SK-N-SH treated with all-trans-retinoic acid at 6 μM for 48 hours (cell line): ENCODE results near the gene KIRREL2.

Experiments used
- ATAC-seq: fragments of 200-7000 bp; cut with Tn5 transposase; 3 replicates; pipeline ENCODE4 v1.9.1; 2020; ENCODE audit warnings: mild to moderate bottlenecking, moderate library complexity
- BACH2 ChIP-seq: fragments of 250-450 bp; sonication (Bioruptor Pico); IDR thresholded peaks from 2 replicates; pipeline ENCODE4 v1.9.0; 2021; ENCODE audit warnings: mild to moderate bottlenecking, borderline replicate concordance
- CSDC2 ChIP-seq: fragments of 250-450 bp; sonication (Bioruptor Pico); IDR thresholded peaks from 2 replicates; pipeline ENCODE4 v1.5.0; 2020; ENCODE audit warnings: mild to moderate bottlenecking, moderate library complexity
- CSRNP3 ChIP-seq: fragments of 250-450 bp; sonication (Bioruptor Pico); IDR thresholded peaks from 2 replicates; pipeline ENCODE4 v1.5.1; 2021; ENCODE audit warnings: mild to moderate bottlenecking, moderate library complexity
- ESRRG ChIP-seq: fragments of 250-450 bp; sonication (Bioruptor Pico); IDR thresholded peaks from 2 replicates; pipeline ENCODE4 v1.6.1; 2021; ENCODE audit warnings: mild to moderate bottlenecking
- ISL1 ChIP-seq: fragments of 250-450 bp; sonication (Bioruptor Pico); IDR thresholded peaks from 2 replicates; pipeline ENCODE4 v2.1.2; 2022; ENCODE audit warnings: mild to moderate bottlenecking, moderate library complexity
- PPARA ChIP-seq: fragments of 250-450 bp; sonication (Bioruptor Pico); IDR thresholded peaks from 2 replicates; pipeline ENCODE4 v1.5.0; 2020; ENCODE audit warnings: mild to moderate bottlenecking, borderline replicate concordance
- RARB ChIP-seq: fragments of 250-450 bp; sonication (Bioruptor Pico); IDR thresholded peaks from 2 replicates; pipeline ENCODE4 v1.8.0; 2021; ENCODE audit warnings: mild to moderate bottlenecking, moderate library complexity
- SNAI2 ChIP-seq: fragments of 250-450 bp; sonication (Bioruptor Pico); IDR thresholded peaks from 2 replicates; pipeline ENCODE4 v1.5.0; 2020; ENCODE audit warnings: mild to moderate bottlenecking, moderate library complexity
- TOX ChIP-seq: fragments of 250-450 bp; sonication (Bioruptor Pico); IDR thresholded peaks from 2 replicates; pipeline ENCODE4 v1.8.0; 2021; ENCODE audit warnings: mild to moderate bottlenecking, moderate library complexity, borderline replicate concordance
- TSHZ2 ChIP-seq: fragments of 250-450 bp; sonication (Bioruptor Pico); IDR thresholded peaks from 2 replicates; pipeline ENCODE4 v1.5.0; 2020; ENCODE audit warnings: mild to moderate bottlenecking, moderate library complexity
- ZC3H10 ChIP-seq: fragments of 250-450 bp; sonication (Bioruptor Pico); IDR thresholded peaks from 2 replicates; pipeline ENCODE4 v1.5.1; 2021; ENCODE audit warnings: mild to moderate bottlenecking, moderate library complexity
- ZFP3 ChIP-seq: fragments of 250-450 bp; sonication (Bioruptor Pico); IDR thresholded peaks from 2 replicates; pipeline ENCODE4 v1.5.0; 2020; ENCODE audit warnings: mild to moderate bottlenecking, moderate library complexity
- ZFP30 ChIP-seq: fragments of 450-650 bp; formaldehyde crosslinking; IDR thresholded peaks from 2 replicates; pipeline ENCODE4 v1.5.0; 2022; ENCODE audit warnings: mild to moderate bottlenecking, moderate library complexity
- ZNF565 ChIP-seq: fragments of 450-650 bp; formaldehyde crosslinking; conservative IDR thresholded peaks from 2 replicates; pipeline ENCODE4 v1.5.0; 2020; ENCODE audit warnings: low read depth, mild to moderate bottlenecking, moderate library complexity
- ZNF70 ChIP-seq: fragments of 450-650 bp; formaldehyde crosslinking; IDR thresholded peaks from 2 replicates; pipeline ENCODE4 v1.5.0; 2020; ENCODE audit warnings: mild to moderate bottlenecking, moderate library complexity
- ZNF8 ChIP-seq: fragments of 450-650 bp; formaldehyde crosslinking; IDR thresholded peaks from 2 replicates; pipeline ENCODE4 v1.5.0; 2020; ENCODE audit warnings: mild to moderate bottlenecking, moderate library complexity
- TF ChIP-seq, protein P1 (sequence below): fragments of 250-450 bp; sonication (Bioruptor Pico); IDR thresholded peaks from 2 replicates; pipeline ENCODE4 v1.5.1; 2020; ENCODE audit warnings: low read depth, mild to moderate bottlenecking, moderate library complexity
- TF ChIP-seq, protein P2 (sequence below): fragments of 250-450 bp; sonication (Bioruptor Pico); IDR thresholded peaks from 2 replicates; pipeline ENCODE4 v1.8.0; 2020; ENCODE audit warnings: mild to moderate bottlenecking, moderate library complexity, borderline replicate concordance
- TF ChIP-seq, protein P3 (sequence below): fragments of 250-450 bp; sonication (Bioruptor Pico); IDR thresholded peaks from 2 replicates; pipeline ENCODE4 v1.8.0; 2021; ENCODE audit warnings: low read depth, mild to moderate bottlenecking, moderate library complexity, borderline replicate concordance

Gene KIRREL2

GRCh38 chr19:35882114-35882832 lies 25.6 kb downstream of the KIRREL2 start (continued):
- TF ChIP-seq TSHZ2 (CRISPR knock-in tag), result no peak

DNA sequence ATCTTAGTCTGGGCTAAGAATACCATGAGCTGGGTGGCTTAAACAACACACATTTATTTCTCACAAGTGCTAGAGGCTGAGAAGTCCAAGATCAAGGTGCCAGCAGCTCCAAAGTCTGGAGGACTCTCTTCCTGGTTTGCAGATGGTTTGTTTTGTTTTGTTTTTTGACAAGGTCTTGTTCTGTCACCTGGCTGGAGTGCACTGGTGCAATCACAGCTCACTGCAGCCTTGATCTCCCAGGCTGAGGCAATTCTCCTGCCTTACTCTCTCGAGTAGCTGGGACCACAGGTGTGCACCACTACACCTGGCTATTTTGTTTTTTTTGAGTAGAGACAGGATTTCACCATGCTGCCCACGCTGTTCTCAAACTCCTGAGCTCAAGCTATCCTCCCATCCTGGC lies 27.2 kb downstream of the KIRREL2 start:
- no peak for ATAC-seq
- TF ChIP-seq ZNF70 (no peak), ESRRG (no peak), PPARA (CRISPR knock-in tag) (no peak), BACH2 (CRISPR knock-in tag) (no peak), RARB (CRISPR knock-in tag) (no peak), TSHZ2 (CRISPR knock-in tag) (no peak), ZFP30 (CRISPR knock-in tag) (no peak), SNAI2 (CRISPR knock-in tag) (no peak), ZC3H10 (CRISPR knock-in tag) (no peak), ZNF8 (CRISPR knock-in tag) (no peak), ISL1 (CRISPR knock-in tag) (no peak), ZFP3 (CRISPR knock-in tag) (no peak), ZNF565 (CRISPR knock-in tag) (no peak), TOX (no peak), CSRNP3 (CRISPR knock-in tag) (no peak), CSDC2 (no peak)
- TF ChIP-seq, protein P1, sequence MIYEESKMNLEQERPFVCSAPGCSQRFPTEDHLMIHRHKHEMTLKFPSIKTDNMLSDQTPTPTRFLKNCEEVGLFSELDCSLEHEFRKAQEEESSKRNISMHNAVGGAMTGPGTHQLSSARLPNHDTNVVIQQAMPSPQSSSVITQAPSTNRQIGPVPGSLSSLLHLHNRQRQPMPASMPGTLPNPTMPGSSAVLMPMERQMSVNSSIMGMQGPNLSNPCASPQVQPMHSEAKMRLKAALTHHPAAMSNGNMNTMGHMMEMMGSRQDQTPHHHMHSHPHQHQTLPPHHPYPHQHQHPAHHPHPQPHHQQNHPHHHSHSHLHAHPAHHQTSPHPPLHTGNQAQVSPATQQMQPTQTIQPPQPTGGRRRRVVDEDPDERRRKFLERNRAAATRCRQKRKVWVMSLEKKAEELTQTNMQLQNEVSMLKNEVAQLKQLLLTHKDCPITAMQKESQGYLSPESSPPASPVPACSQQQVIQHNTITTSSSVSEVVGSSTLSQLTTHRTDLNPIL (CRISPR knock-in tag), result no peak
- TF ChIP-seq, protein P2, sequence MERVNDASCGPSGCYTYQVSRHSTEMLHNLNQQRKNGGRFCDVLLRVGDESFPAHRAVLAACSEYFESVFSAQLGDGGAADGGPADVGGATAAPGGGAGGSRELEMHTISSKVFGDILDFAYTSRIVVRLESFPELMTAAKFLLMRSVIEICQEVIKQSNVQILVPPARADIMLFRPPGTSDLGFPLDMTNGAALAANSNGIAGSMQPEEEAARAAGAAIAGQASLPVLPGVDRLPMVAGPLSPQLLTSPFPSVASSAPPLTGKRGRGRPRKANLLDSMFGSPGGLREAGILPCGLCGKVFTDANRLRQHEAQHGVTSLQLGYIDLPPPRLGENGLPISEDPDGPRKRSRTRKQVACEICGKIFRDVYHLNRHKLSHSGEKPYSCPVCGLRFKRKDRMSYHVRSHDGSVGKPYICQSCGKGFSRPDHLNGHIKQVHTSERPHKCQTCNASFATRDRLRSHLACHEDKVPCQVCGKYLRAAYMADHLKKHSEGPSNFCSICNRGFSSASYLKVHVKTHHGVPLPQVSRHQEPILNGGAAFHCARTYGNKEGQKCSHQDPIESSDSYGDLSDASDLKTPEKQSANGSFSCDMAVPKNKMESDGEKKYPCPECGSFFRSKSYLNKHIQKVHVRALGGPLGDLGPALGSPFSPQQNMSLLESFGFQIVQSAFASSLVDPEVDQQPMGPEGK (CRISPR knock-in tag), result no peak
- TF ChIP-seq, protein P3, sequence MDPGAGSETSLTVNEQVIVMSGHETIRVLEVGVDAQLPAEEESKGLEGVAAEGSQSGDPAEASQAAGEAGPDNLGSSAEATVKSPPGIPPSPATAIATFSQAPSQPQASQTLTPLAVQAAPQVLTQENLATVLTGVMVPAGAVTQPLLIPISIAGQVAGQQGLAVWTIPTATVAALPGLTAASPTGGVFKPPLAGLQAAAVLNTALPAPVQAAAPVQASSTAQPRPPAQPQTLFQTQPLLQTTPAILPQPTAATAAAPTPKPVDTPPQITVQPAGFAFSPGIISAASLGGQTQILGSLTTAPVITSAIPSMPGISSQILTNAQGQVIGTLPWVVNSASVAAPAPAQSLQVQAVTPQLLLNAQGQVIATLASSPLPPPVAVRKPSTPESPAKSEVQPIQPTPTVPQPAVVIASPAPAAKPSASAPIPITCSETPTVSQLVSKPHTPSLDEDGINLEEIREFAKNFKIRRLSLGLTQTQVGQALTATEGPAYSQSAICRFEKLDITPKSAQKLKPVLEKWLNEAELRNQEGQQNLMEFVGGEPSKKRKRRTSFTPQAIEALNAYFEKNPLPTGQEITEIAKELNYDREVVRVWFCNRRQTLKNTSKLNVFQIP (CRISPR knock-in tag), result no peak
